ENCODE measurements around the gene PDE10A. TPM values are rescaled to one million over a fixed set of nuclear protein-coding genes. Genes with fewer than 3 reads are reported as not detected.

The PDE10A gene
- total and polyA plus RNA-seq, 12 donors, result 6.8 to 20.4 (median 14.2) TPM

DNA sequence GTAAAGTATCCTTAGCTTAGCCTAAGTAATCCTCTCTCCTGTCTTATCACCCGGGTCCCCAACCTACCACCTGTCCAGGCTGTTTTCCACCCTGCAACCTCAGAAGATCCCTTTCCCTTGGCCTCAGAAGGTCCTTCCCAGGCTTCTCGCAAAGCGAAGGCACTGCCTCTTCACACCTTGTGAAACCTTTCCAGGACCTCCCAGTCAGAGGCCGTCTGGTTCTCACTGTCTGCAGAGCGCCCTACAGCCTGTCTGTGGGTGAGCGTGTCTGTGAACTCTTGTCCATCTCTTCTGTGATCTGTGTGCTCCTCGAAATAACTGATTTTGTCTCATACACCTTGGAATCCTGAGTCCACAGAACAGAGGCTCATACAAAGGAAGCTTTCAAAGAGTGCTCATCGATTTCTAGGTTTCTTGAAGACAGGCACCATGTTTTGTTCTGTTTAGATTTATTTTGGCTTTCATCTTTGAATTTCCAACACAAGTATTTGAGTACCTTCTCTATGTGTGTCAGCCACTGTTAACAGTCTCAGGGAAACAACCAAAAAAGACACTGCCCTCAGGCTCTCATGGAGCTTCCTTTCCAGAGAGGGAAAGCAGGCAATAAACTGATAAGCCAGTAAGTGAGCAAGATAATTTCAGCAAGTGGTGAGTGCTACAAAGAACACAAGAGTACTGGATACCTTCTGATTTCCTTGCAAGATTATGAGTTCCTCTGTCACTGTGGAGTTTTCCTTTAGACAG, 6.3 kb downstream of the PDE10A start:
- Histone ChIP-seq H3K4me3 (no peak overlapping the region), H3K4me1 (peaks cover 0 to 36% (median 10%) of the 10 kb centered on the region in 9 donors), H3K36me3 (no peaks in the 10 kb centered on the region), H3K27ac (no peak overlapping the region), H3K9me3 (no peaks in the 10 kb centered on the region), H3K27me3 (peaks cover 0 to 22% (median 0%) of the 10 kb centered on the region in 7 donors)
- ATAC-seq, result no peak
- no peak for DNase-seq
- TF ChIP-seq, protein P1, sequence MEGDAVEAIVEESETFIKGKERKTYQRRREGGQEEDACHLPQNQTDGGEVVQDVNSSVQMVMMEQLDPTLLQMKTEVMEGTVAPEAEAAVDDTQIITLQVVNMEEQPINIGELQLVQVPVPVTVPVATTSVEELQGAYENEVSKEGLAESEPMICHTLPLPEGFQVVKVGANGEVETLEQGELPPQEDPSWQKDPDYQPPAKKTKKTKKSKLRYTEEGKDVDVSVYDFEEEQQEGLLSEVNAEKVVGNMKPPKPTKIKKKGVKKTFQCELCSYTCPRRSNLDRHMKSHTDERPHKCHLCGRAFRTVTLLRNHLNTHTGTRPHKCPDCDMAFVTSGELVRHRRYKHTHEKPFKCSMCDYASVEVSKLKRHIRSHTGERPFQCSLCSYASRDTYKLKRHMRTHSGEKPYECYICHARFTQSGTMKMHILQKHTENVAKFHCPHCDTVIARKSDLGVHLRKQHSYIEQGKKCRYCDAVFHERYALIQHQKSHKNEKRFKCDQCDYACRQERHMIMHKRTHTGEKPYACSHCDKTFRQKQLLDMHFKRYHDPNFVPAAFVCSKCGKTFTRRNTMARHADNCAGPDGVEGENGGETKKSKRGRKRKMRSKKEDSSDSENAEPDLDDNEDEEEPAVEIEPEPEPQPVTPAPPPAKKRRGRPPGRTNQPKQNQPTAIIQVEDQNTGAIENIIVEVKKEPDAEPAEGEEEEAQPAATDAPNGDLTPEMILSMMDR (IDR thresholded peaks at IDR 0.05), result no peak
- intact Hi-C loops (cut with DNase I), result loop anchor here in 1 of 10 donors (5.0 kb wide), 1 partner anchor 39 kb away; no protein-coding TSS in a partner anchor
- 94 to 97% methylated on average over 8 of the region's 8 CpGs for WGBS, 2 donors

DNA sequence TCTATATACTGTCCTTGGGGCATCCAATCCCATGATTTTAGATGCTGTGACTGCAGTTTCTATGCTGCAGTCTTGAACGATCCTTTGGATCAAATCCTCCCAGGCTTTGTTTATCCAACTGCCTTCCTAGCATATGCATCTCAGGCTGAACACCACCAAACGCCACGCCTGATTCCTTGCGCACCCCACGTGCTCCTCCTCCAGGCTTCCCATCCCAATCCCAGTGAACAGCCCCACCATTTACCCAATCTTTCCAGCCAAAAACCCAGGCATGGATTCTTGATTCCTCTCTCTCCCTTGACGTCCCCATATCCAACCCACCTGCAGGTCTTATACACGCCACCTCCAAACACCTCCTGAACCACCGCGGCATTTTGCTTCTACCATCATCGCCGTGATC, 7.8 kb downstream of the PDE10A start:
- DNase-seq, result no peak
- Histone ChIP-seq H3K9me3 (no peaks in the 10 kb centered on the region), H3K27me3 (peaks cover 0 to 7% (median 0%) of the 10 kb centered on the region in 7 donors), H3K27ac (no peak overlapping the region), H3K4me3 (no peak overlapping the region), H3K4me1 (peaks cover 0 to 32% (median 7%) of the 10 kb centered on the region in 9 donors), H3K36me3 (no peaks in the 10 kb centered on the region)
- ATAC-seq, result no peak
- intact Hi-C loops (cut with DNase I), result loop anchor here in 1 of 10 donors (5.0 kb wide), 1 partner anchor 38 kb away; no protein-coding TSS in a partner anchor
- WGBS, 2 donors, result 97 to 98% methylated on average over 11 of the region's 11 CpGs
- TF ChIP-seq, protein P1 (IDR thresholded peaks at IDR 0.05), result no peak

DNA sequence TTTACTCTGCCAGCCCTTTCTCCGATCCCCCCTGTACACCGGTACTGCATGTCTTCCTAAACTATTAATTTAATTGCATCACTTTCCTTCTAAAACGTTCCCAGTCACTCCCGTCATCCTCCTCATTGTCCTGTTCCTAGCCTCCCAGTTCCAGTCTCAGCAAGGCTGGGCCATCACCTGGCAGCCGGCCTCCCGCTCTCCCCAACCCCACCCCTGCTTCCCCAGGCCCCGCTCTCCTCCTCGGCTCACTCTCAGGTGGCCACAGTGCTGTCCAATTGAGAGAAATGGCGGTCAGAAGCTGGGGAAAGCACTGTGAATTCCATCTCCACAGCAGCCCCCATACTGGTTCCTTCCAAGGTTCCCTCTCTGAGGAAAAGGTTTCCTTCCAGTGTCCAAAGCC, 8.9 kb downstream of the PDE10A start:
- TF ChIP-seq, protein P1 (IDR thresholded peaks at IDR 0.05), result no peak
- no peak overlapping the region for H3K4me3 ChIP-seq
- no peak for DNase-seq
- H3K36me3 ChIP-seq, result no peaks in the 10 kb centered on the region
- peaks cover 4 to 32% (median 10%) of the 10 kb centered on the region in 9 donors for H3K4me1 ChIP-seq
- no peak for ATAC-seq
- 93 to 94% methylated on average over 9 of the region's 9 CpGs for WGBS, 2 donors
- H3K27me3 ChIP-seq, result no peaks in the 10 kb centered on the region
- no peaks in the 10 kb centered on the region for H3K9me3 ChIP-seq
- intact Hi-C loops (cut with DNase I), result loop anchor here in 1 of 10 donors (5.0 kb wide), 1 partner anchor 77 kb away; no protein-coding TSS in a partner anchor
- H3K27ac ChIP-seq, result no peak overlapping the region

DNA sequence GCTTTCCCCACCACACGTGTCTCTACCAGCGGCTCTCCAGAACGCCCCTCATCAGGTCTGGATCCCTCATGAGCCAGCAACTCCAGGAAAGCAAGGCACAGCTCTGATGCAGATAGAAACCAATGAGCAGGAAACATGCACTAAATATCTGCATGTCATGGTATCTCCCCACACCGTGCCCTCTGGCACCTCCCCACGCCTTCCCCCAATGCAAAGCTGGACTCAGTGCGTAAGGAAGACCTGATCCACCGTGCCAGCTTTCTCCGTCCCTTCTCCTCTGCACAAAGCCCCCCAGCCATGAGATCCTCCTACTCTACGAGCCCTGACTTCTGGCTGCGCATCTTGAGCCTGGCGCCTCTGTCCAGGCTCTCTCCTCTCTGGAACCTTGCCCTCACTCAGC, 9.4 kb downstream of the PDE10A start:
- TF ChIP-seq, protein P1 (IDR thresholded peaks at IDR 0.05), result no peak
- no peak for ATAC-seq
- no peak for DNase-seq
- intact Hi-C loops (cut with DNase I), result loop anchor here in 1 of 10 donors (5.0 kb wide), 1 partner anchor 76 kb away; no protein-coding TSS in a partner anchor
- H3K36me3 ChIP-seq, result no peaks in the 10 kb centered on the region
- no peak overlapping the region for H3K4me3 ChIP-seq
- no peaks in the 10 kb centered on the region for H3K9me3 ChIP-seq
- peaks cover 7 to 37% (median 16%) of the 10 kb centered on the region in 9 donors for H3K4me1 ChIP-seq
- 86 to 90% methylated on average over 11 of the region's 11 CpGs for WGBS, 2 donors
- no peaks in the 10 kb centered on the region for H3K27me3 ChIP-seq
- no peak overlapping the region for H3K27ac ChIP-seq
